ENCODE data around the gene PKIG.
"Not testable (repeated sequence)": the region's sequence is repeated elsewhere in the genome, so short reads cannot be mapped to it uniquely, and the experiment has no call there.

PKIG gene

GRCh38 chr20:44582311-44583025 is at the start of gene PKIG:
TSS of gene PKIG (plus strand) at chr20:44582579. CDS start at chr20:44614557, 31,978 bp downstream.
- DNase-seq (ENCODE audit: low read depth), result no peak

- DNase-seq (ENCODE audit: low read depth), result no peak
Measured at GRCh38 chr20:44532981-44533331, 49.4 kb upstream of the PKIG start.

- DNase-seq (ENCODE audit: low read depth), result no peak
Measured at GRCh38 chr20:44533928-44534327, 48.5 kb upstream of the PKIG start.

- no peak for DNase-seq (ENCODE audit: low read depth)
Measured at GRCh38 chr20:44536175-44536574, 46.2 kb upstream of the PKIG start.

- DNase-seq (ENCODE audit: low read depth), result no peak
Measured at GRCh38 chr20:44537993-44538392, 44.4 kb upstream of the PKIG start.

- DNase-seq (ENCODE audit: low read depth), result no peak
Measured at GRCh38 chr20:44540834-44541233, 41.5 kb upstream of the PKIG start.

GRCh38 chr20:44541992-44542391 is 40.4 kb upstream of the PKIG start:
- DNase-seq (ENCODE audit: low read depth), result no peak

- DNase-seq (ENCODE audit: low read depth), result no peak
Measured at GRCh38 chr20:44542890-44543289, 39.5 kb upstream of the PKIG start.

- no peak for DNase-seq (ENCODE audit: low read depth)
Measured at GRCh38 chr20:44543358-44543757, 39.0 kb upstream of the PKIG start.

- DNase-seq (ENCODE audit: low read depth), result no peak
Measured at GRCh38 chr20:44544263-44544662, 38.1 kb upstream of the PKIG start.

- no peak for DNase-seq (ENCODE audit: low read depth)
Measured at GRCh38 chr20:44547419-44547818, 35.0 kb upstream of the PKIG start.

GRCh38 chr20:44549123-44549522 is 33.3 kb upstream of the PKIG start:
- no peak for DNase-seq (ENCODE audit: low read depth)

GRCh38 chr20:44552050-44552449 is 30.3 kb upstream of the PKIG start:
- DNase-seq (ENCODE audit: low read depth), result no peak

GRCh38 chr20:44552568-44552949 is 29.8 kb upstream of the PKIG start:
- no peak for DNase-seq (ENCODE audit: low read depth)

GRCh38 chr20:44552950-44553908 is 29.1 kb upstream of the PKIG start:
- no peak for DNase-seq (ENCODE audit: low read depth)

- no peak for DNase-seq (ENCODE audit: low read depth)
Measured at GRCh38 chr20:44559302-44559701, 23.1 kb upstream of the PKIG start.

GRCh38 chr20:44560229-44560628 is 22.1 kb upstream of the PKIG start:
- DNase-seq (ENCODE audit: low read depth), result no peak

GRCh38 chr20:44560818-44561217 is 21.6 kb upstream of the PKIG start:
- DNase-seq (ENCODE audit: low read depth), result not testable (repeated sequence)

- no peak for DNase-seq (ENCODE audit: low read depth)
Measured at GRCh38 chr20:44561876-44562275, 20.5 kb upstream of the PKIG start.

GRCh38 chr20:44566018-44566417 is 16.4 kb upstream of the PKIG start:
- DNase-seq (ENCODE audit: low read depth), result no peak

- DNase-seq (ENCODE audit: low read depth), result no peak
Measured at GRCh38 chr20:44566811-44567210, 15.6 kb upstream of the PKIG start.

GRCh38 chr20:44570367-44570766 is 12.0 kb upstream of the PKIG start:
- DNase-seq (ENCODE audit: low read depth), result no peak

GRCh38 chr20:44571362-44571988 is 10.9 kb upstream of the PKIG start:
- no peak for DNase-seq (ENCODE audit: low read depth)

Data from stimulated activated CD8-positive, alpha-beta memory T cell treated with anti-CD3 and anti-CD28 coated beads, Interleukin-12 subunit alpha, Interleukin-12 subunit beta, amount 100 ng/mL, for 4 hours (primary cell).